Stimulated activated naive CD4-positive, alpha-beta T cell (primary cell): ENCODE results near the gene PSMG3.

ENCODE experiments used
- DNase-seq, 6 experiments: peaks; one replicate each; lab custom pipeline; 2025; lab: John Stamatoyannopoulos, UW

The PSMG3 gene

DNA sequence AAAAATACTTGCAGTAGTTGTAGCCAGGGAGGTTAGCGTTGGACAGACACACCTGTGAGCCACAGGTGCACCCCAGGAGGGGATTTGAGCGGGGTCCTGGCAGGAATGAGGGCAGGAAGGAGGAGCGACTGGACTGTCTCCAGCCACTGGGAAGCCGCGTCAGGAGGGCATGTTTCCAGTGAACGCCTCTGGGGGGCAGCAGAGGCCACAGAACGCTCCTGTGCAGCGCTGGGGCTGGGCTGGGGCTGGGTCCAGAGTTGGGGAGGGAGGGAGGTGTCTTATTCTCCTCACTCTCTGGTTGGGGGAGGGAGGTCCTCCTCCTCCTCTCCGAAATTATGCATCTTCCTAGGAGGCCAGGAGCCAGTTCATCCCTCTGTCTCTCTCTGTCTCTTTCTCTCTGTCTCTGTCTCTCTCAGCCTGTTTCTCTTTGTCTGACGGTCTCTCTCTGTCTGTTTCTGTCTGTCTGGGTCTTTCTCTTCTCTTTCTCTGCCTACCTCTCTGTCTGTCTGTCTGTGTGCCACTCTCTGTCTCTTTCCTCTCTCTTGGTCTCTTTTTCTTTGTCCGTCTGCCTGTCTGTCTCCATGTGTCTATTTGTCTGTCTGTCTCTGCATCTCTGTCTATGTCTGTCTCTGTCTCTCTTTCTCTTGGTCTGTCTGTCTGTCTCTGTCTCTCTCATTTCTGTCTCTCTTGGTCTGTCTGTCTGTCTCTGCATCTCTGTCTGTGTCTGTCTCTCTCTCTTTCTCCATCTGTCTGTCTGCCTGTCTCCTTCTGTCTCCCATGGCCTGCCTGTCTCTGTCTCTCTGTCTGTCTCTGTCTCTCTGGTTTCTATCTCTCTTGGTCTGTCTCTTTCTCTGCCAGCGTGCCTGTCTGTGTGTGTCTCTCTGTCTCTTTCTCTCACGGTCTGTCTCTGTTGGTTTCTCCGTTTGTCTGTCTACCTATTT lies 9.9 kb upstream of the PSMG3 start:
- peak; percentile 13 to 73 (median 58) for DNase-seq

DNA sequence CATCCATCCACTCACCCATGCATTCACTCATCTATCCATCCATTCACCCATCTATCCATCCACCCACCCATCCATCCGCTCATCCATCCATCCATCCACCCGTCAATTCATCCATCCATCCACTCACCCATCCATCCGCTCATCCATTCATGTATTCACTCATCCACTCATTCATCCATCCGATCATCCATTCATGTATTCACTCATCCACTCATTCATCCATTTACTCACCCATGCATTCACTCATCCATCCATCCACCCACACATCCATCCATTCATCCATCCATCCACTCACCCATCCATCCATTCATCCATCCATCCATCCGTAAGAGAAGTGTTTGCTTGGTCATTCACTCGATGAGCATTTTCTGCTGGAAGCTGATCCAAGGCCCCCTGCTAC lies 8.7 kb upstream of the PSMG3 start:
- no peak for DNase-seq

DNA sequence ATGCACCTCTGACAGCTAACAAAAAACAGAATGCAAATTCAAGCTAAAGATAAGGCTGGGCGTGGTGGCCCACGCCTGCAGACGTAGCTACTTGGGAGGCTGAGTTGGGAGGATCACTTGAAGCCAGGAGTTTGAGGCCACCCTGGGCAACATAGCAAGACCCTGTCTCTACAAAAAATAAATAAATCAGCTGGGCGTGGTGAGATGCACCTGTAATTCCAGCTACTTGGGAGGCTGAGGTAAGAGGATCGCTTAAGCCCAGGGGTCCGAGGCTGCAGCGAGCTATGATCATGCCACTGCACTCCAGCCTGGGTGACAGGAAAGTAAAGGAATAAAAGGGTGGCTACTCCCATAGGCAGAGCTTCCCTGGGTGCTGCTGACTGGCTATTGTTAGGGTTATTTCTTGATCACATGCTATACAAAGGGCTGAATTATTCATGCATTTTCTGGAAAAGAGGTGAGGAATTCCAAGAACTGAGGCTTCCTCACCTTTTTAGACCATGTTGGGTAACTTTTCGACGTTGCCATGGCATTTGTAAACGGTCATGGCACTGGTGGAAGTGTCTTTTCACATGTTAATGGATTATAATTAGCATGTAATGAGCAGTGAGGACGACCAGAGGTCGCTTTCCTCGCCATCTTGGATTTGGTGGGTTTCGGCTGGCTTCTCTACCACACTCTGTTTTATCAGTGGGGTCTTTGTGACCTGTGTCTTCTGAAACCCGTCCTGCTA lies 6.9 kb upstream of the PSMG3 start:
- DNase-seq = no peak

GRCh38 chr7:1575809-1576208 lies 6.0 kb upstream of the PSMG3 start:
- DNase-seq = no peak

- no peak for DNase-seq
These were observed 2.4 kb upstream of the PSMG3 start for GRCh38 chr7:1572111-1572822.

GRCh38 chr7:1569440-1569832 lies 396 bp downstream of the PSMG3 start:
- no peak for DNase-seq

- no peak for DNase-seq
These were observed 816 bp downstream of the PSMG3 start for GRCh38 chr7:1569016-1569415.

GRCh38 chr7:1567896-1568510 lies 1.8 kb downstream of the PSMG3 start:
- DNase-seq = no peak

GRCh38 chr7:1567049-1567771 lies 2.6 kb downstream of the PSMG3 start:
- DNase-seq = no peak

DNA sequence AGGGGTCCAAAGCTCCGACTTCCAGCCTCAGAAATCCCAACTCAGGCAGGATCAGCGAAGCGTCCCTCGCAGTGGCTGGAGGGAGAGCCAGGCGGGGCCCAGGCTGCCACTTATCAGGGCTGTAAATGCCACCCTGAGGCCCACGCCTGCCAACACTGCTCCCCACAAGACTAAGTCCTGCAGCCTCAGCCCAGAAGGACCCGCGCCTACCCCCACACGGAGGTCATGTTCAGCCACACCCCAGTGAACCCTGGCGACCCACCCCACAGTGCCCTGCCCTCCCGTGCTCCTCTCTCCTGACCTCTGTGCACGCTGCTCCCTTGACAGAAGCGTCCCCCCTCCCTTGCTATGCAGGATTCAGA lies 3.2 kb downstream of the PSMG3 start:
- DNase-seq = no peak

DNA sequence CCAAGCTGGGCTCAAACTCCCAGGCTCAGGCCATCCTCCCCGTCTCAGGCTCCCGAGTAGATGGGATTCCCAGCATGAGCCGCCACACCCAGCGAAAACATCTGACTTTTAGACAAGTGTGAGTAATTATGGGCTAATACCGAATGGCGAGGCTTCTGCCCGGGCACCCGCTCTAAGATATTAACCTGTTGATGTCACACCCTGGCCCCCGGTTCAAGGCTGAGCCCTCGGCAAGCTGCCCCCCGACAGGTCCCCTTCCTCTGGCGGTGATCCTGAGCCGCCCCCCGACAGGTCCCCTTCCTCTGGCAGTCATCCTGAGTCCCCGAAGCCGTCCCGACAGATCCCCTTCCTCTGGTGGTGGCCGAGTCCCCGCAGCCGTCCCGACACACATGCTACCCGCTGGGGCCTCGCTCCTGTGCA lies 5.2 kb downstream of the PSMG3 start:
- no peak for DNase-seq

DNA sequence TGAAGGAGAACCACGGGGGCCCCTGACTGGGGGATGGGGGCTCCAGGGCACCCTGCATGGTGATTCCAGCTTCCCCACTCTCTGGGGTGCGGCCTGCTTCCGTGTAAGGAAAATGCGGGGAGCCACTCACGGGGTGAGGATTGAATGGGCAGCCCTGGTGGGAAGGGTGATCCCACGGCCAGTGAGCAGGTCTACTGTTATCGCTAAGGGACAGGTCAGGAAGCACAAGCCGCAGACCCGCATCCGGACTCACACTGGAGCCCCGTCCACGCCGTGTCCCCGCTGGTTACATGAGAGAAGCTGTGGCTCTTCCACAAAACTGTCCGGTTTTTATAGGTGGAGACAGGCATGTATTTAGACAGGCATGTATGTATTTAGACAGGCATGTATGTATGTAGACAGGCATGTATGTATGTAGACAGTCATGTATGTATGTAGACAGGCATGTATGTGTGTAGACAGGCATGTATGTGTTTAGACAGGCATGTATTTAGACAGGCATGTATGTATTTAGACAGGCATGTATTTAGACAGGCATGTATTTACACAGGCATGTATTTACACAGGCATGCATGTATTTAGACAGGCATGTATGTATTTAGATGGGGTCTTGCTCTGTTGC lies 5.7 kb downstream of the PSMG3 start:
- DNase-seq = no peak

DNA sequence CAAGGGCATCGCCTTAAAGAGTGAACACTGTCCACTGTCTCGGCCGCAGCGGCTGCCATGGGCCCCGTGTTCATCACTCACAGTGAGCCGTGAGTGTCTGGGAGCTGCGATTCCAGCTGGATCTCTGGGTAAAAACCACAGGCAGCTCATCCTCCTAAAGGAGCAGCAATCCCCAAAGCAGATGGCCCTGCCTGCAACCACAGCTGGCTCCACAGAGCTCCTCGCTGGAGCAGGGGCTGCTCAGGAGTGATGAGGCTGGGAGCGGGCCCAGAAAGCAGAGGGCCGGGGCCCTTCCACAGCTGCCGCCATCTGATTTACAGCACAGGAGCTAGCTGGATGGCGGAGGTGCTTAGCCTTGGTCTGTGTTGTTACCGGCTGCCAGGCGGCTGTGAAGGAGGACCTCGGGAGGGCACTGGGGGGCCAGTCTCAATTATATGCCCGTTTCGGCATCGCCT lies 7.2 kb downstream of the PSMG3 start:
- DNase-seq = no peak

GRCh38 chr7:1562116-1562515 lies 7.7 kb downstream of the PSMG3 start:
- no peak for DNase-seq

DNA sequence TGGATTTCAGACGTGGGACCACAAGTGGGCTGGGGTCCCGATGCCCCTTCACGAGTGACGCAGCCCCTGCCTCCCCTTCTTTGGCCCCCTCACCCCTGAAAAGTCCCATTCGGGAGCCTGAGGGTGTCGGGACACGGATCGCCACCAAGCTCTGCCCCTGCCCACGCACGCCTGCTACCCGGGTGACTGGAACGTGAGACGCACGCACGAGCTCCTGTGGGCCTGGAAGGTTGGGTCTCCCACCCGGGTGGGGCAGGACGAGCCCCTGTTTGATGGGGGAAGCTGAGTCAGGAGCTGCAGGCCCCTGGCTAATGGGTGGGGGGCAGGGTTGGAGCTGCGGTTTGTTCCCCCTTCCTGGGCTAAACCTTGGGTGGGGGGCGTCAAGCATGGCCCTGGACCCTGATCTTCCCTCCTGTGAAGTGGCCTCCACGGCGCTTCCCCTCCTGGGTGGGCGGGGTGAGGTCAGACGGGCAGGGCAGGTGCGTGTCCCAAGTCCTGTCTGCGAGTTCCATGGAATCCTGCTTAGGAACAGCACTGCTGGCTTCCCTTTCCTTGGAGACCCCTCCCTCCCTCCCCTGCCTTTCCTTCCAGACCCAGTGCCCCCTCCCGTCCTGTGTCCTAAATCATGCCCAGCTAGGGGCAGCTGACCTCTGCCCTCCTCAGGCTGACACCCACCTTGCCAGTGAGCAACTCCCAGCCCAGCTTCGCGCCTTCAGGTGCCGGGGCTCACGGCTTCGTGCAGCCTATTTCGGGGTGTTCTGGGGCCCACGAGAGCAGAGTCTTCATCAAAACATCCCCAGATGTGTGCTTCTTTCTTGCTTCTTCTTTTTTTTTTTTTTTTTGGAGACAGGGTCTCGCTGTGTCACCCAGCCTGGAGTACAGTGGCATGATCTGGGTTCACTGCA lies 8.5 kb downstream of the PSMG3 start:
- no peak for DNase-seq

DNA sequence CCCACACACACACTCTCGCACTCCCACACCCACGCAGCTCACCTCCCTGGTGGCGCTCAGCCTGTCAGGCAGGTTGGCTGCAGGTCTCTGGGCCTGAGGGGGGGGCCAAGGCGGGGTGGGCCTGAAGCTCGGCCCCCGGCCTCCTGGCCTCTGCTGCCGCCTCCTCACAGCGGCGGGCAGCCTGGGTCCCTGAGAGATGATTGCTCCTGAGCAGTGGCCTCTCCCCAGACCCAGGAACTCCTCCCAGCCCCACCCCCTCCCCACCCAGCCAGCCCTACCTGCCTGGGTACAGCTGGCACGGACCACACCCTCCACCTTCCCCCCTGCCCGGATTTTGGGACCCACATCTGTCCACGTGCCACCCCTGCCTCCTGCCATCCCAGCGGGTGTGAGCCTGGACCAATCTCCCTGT lies 9.2 kb downstream of the PSMG3 start:
- DNase-seq = no peak

DNA sequence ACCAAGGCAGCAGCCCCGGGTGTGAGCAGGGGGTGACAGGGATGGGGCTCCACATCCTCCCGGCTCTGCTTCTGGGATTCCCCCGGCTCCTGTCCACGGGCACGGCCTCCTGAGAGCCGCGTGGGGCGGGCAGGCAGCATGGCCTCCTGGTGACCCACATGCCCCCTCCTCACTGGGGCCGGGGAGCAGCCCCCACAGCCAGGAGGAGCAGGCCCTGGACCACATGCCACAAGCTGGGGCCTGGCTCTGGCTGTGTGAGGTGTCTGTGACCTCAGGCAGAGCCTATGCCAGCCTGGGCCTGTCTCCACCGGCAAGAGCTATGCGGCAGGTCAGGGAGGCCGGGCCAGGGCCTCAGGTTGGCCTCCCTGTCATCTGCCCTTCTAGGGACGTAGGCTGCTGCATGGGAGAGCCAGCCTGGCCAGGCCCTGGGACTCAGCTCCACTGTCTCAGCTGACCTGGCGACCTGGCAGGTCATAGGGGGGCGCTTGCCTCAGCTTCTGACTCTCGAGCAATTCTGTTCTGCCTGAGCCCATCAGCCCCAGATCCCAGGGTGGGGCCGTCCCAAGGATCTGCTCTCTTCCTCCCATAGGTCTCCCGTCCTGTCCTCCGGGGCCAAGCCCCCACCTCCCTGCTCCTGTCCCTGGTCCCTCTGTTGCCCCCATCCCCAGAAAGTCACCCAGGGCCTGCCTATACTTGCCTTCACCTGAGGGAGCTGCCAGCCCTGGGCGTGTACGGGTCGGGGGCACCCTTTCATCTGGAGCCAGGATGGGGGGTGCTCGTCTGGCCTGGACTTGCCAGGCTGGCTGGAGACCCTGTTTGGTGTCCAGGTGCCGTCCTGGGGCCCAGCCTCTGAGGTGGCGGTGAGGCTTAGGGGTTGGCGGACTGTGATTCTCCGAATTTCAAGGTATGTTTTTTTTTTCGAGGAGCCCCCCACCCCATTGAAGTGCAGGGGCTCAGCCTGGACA lies 9.9 kb downstream of the PSMG3 start:
- no peak for DNase-seq

GRCh38 chr7:1558841-1559625 lies 10.8 kb downstream of the PSMG3 start:
- DNase-seq = no peak
